Activated CD4-positive, alpha-beta T cell treated with anti-CD3 and anti-CD28 coated beads for 4 hours (primary cell): Measurements from ENCODE around the gene DRG2.

Source experiments
- DNase-seq, 2 donors: peaks; one replicate each; pipeline ENCODE4 v3.0.0-alpha.2; 2020

DRG2 gene

GRCh38 chr17:18076936-18077335 is 10.8 kb upstream of the DRG2 start:
- no peak for DNase-seq

- DNase-seq: no peak
These were observed 8.2 kb upstream of the DRG2 start for GRCh38 chr17:18079543-18079942.

GRCh38 chr17:18084256-18084655 is 3.5 kb upstream of the DRG2 start:
- DNase-seq: no peak

- no peak for DNase-seq
These were observed 1.9 kb downstream of the DRG2 start for GRCh38 chr17:18089613-18090012.

GRCh38 chr17:18093616-18094408 is 6.1 kb downstream of the DRG2 start:
- DNase-seq: no peak

GRCh38 chr17:18094409-18094807 is 6.7 kb downstream of the DRG2 start:
- no peak for DNase-seq

GRCh38 chr17:18099516-18099915 is 11.8 kb downstream of the DRG2 start:
- no peak for DNase-seq

GRCh38 chr17:18100616-18101015 is 12.9 kb downstream of the DRG2 start:
- DNase-seq: no peak

- no peak for DNase-seq
These were observed 14.1 kb downstream of the DRG2 start for GRCh38 chr17:18101828-18102227.

- DNase-seq: no peak
These were observed 14.9 kb downstream of the DRG2 start for GRCh38 chr17:18102640-18103039.

- DNase-seq: no peak
These were observed 17.3 kb downstream of the DRG2 start for GRCh38 chr17:18105027-18105426.

- DNase-seq: no peak
These were observed 17.8 kb downstream of the DRG2 start for GRCh38 chr17:18105595-18105994.

- DNase-seq: no peak
These were observed 18.5 kb downstream of the DRG2 start for GRCh38 chr17:18106211-18106610.

- DNase-seq: no peak
These were observed 19.5 kb downstream of the DRG2 start for GRCh38 chr17:18107061-18107790.

GRCh38 chr17:18107971-18108370 is 20.2 kb downstream of the DRG2 start:
- no peak for DNase-seq

- DNase-seq: no peak
These were observed 20.9 kb downstream of the DRG2 start, which contains the start of gene MYO15A for GRCh38 chr17:18108401-18109312. MYO15A (plus strand) TSS chr17:18108756; CDS start chr17:18118801, 10,045 bp downstream.

GRCh38 chr17:18109935-18110485 is 22.3 kb downstream of the DRG2 start:
- no peak for DNase-seq

GRCh38 chr17:18110636-18111145 is 22.9 kb downstream of the DRG2 start:
- no peak for DNase-seq

GRCh38 chr17:18111330-18111971 is 23.7 kb downstream of the DRG2 start:
- no peak for DNase-seq

- DNase-seq: no peak
These were observed 27.8 kb downstream of the DRG2 start for GRCh38 chr17:18115517-18115916.

- no peak for DNase-seq
These were observed 28.3 kb downstream of the DRG2 start for GRCh38 chr17:18116078-18116477.

GRCh38 chr17:18117533-18117932 is 29.8 kb downstream of the DRG2 start:
- no peak for DNase-seq
